LHCN-M2 (cell line): Measurements from ENCODE around the gene CFAP74. TPM values are rescaled to one million over a fixed set of nuclear protein-coding genes. Genes with fewer than 3 reads are reported as not detected.
A peak's percentile ranks its signal among the peaks of the same experiment; 100 is the strongest.

Experiments
- DNase-seq: peaks from one replicate; pipeline ENCODE4 v3.0.0-alpha.2; 2012; ENCODE audit warnings: low read depth
- total RNA-seq: library from RNA; depleted of rRNA; stranded (reverse); fragments of >200 nt; gene quantifications from 2 replicates; pipeline ENCODE4 v1.2.3, GENCODE V29; 2014

CFAP74 gene
- total RNA-seq, 1 experiment from 2014 or later: not detected

- DNase-seq: no peak
Observed at GRCh38 chr1:1968767-1969504, 34.6 kb downstream of the CFAP74 start.

DNA sequence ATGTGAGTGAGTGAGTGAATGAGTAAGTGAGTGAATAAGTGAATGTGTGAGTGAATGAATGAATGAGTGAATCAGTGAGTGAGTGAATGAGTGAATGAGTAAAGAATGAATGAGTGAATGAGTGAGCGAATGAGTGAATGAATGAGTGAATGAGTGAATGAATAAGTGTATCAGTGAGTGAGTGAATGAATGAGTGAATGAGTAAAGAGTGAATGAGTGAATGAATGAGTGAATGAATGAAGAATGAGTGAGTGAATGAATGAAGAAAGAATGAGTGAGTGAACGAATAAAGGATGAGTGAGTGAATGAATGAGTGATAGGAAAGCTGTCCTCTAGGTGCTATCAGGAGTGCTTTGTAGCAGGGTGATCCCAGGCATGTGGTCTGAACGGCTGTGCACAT is 35.7 kb downstream of the CFAP74 start:
- DNase-seq: no peak

- DNase-seq: no peak
Observed at GRCh38 chr1:1967151-1967550, 36.4 kb downstream of the CFAP74 start.

DNA sequence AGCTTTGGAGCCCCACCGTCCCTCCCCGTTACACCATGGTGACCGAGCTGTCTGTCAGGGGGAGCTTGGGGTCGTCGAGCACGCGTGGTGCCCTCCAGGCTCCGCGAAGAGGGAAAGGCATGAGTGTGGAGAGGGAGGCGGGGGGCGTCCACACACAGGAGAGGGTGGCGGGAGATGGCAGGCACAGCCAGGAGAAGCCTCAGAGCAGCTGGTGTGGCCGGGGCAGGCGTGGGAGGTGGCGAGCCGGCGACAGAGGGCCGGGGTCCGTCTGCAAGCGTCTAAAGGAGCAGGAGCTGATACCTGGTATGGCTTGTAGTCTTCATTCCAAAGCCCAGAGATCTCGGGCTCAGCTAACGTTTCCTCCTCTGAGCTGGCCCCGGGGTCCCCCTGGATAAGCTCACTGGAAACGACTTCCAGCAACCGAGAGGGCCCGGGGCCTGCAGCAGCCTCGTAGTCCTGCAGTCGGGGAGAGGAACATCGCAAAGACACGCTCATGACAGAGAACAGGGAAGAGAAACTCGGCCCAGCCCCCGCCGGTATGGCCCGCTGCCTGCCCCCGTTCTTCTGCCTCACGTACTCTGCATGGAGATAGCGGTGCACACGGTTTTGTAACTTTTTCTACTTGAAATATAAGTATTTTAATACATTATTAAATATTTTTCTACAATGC is 37.4 kb downstream of the CFAP74 start:
- no peak for DNase-seq

- DNase-seq: no peak
Observed at GRCh38 chr1:1965546-1965945, 38.0 kb downstream of the CFAP74 start.

DNA sequence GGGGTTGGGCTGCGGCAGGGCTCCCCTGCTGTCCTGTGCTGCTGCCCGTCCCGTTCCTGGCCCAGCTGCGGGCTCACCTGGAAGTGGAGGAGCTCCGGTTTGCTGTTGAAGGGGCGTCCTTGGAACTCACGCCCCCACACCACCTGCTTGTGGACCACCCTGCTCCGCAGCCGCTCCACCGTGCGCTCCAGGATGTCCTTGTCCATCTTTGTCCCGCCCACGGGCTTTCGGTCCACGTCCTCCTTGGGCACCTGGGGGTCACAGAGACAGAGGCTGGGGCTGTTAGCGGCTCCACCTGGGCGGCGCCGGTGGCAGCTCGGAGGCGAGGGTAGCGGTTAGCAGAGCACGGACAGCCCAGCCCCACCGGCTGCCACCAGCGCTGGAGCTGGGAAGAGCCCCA is 38.8 kb downstream of the CFAP74 start:
- no peak for DNase-seq

GRCh38 chr1:1963570-1963969 is 40.0 kb downstream of the CFAP74 start:
- no peak for DNase-seq

DNA sequence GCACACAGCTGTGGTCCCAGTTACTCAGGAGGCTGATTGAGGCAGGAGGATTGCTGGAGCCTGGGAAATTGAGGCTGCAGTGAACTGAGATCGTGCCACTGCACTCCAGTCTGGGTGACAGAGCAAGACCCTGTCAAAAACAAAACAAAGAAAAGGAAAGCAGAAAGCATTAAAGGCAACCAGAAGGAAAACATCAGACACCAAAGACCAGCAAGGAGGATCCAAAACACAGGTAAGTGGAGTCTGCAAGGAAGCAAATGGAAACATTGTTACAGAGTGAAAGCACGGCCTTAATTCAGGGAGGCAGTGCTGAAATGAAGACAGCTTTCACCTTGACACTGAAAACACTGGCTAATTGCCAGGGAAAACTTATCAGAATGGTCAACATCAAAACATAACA is 40.8 kb downstream of the CFAP74 start:
- DNase-seq: no peak

GRCh38 chr1:1960480-1961196 is 42.9 kb downstream of the CFAP74 start:
- DNase-seq: no peak

- peak; percentile 44 for DNase-seq
Observed at GRCh38 chr1:1959840-1960479, 43.6 kb downstream of the CFAP74 start.

DNA sequence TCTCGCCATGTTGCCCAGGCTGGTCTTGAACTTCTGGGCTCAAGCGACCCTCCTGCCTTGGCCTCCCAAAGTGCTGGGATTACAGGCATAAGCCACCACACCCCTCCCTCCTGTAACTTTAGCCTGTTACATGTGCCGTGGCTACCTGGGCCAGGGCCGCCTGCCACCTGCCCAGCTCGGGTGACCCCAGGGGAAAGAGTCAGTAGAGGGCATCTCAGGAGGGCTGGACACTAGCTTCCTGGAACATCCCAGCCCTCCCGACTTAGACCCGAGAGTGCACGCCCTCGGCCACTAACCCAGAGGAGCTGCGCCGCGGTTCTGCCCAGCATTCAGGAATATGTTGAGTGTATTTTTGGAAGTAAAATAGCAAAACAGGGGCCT is 44.1 kb downstream of the CFAP74 start:
- DNase-seq: no peak

DNA sequence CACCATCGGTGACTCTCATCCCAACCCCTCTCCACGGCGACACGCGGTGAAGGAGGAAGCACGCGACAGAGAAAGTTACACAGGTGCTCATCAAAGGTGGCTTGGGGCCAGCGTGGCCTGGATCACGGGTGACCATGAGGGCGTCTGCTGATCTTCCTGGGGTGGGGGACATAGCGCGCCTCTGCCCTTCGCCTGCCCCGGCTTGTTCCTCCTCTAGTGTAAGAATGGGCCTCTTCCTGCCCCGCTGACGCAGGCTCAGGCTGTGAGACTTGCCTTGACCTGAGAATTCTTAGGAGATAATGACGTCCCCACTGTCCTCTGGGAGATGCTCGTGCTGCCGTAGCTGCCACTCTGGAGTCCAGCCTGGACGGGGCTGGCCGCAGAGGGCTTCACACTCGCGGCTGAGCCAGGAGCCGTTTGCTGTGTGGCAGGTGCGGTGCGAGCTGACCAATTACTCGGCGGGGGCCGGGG is 45.5 kb downstream of the CFAP74 start:
- DNase-seq: no peak

GRCh38 chr1:1957533-1957961 is 46.0 kb downstream of the CFAP74 start:
- no peak for DNase-seq

- no peak for DNase-seq
Observed at GRCh38 chr1:1956586-1957532, 46.7 kb downstream of the CFAP74 start.

- no peak for DNase-seq
Observed at GRCh38 chr1:1956101-1956500, 47.5 kb downstream of the CFAP74 start.

DNA sequence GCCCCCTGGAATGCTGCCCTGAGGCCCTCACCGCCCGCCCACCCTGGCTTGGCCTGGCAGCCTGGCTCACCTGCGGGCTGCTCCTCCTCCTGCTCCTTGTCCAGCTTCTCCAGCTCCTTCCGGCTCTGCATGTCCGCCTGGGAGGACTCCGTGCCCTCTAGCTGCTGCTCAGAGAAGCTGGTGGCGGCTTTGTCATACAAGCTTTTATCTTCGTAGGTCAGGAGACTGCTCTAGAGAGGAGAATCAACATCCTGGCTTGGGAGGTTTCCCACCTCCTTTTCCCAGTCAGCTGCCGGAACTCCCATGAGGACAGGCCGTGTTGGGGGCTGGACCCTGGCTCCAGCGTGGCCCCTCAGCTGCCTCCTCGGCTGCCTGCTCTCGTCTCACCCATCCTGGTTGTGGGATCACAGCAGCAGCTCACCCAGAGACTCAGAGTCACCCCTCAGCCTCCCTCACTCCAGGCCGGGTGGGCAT is 47.9 kb downstream of the CFAP74 start:
- DNase-seq: no peak

DNA sequence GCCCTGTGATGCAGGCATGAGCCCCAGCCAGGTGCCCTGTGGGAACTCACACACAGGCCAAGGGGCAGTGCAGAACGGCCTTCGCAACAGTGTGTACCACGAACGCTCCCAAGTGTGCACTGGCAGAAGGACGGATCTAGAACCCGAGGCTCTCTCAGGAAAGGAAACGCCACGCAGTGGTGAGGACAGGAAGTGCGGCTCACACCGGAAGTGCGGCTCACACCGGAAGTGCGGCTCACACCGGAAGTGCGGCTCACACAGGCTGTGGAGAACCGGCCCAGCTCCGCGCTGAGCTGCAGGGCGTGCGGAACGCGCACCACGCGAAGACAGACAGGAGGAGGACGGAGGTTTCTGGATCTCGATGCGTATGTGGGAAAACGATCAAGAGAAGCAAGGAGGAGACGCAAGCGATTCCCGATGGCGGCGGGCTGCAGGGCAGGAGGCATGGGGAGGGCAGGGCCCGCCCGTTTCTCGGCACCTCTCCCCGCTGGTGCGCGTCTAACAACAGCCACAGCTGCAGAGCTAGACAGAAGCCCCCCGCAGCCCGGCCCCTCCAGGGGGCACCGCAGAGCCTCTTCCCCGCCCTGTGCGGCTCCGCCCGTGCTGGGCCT is 48.6 kb downstream of the CFAP74 start:
- DNase-seq: no peak

GRCh38 chr1:1954015-1954414 is 49.6 kb downstream of the CFAP74 start:
- DNase-seq: no peak

DNA sequence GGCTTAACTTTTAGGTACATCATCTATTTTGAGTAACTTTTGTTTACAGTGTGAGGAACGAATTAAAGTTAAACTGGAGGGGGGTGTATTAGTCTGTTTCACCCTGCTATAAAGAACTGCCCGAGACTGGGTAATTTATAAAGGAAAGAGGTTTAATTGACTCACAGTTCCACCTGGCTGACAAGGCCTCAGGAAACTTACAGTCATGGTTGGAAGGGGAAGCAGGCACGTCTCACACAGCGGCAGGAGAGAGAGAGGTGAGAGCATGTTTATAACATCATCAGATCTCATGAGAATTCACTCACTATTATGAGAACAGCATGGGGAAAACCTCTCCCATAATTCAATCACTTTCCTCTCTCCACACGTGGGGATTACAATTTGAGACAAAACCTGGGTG is 52.6 kb downstream of the CFAP74 start:
- no peak for DNase-seq

DNA sequence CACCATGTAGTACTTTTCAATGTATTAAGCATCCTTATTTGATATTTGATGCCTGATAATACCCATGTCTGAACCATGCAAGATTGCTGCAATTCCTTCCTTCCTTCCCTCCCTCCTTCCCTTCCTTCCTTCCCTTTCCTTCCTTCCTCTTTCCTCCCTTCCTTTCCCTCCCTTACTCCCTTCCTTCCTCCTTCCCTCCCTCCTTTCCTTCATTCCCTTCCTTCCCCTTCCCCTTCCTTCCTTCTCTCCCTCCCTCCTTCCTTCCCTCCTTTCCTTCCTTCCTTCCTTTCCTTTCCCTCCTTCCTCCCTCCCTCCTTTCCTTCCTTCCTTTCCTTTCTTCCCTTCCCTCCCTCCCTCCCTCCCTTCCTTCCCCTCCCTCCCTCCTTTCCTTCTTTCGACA is 54.8 kb downstream of the CFAP74 start:
- no peak for DNase-seq
